Adrenal gland (tissue), 12 donors: ENCODE data around the gene CEMP1. TPM values are rescaled to one million over a fixed set of nuclear protein-coding genes. Genes with fewer than 3 reads are reported as not detected.

Experiments used
- DNase-seq, 7 donors: peaks; one replicate each; pipeline ENCODE4 v3.0.0-alpha.2; 2019 to 2020
- H3K27ac ChIP-seq, 5 donors: fragments of 200-600 bp; sonication (generic) in 4 of 5; 1 replicate in 3 of 5; 2 replicates in 2 of 5; pipeline versions ENCODE4 v1.5.1 to v1.8.0; 2016 to 2020; ENCODE audit warnings: mild to moderate bottlenecking in 1 of 5
- H3K27me3 ChIP-seq: fragments of 200-600 bp; 2 replicates; pipeline ENCODE4 v1.8.0; 2021
- H3K36me3 ChIP-seq, 2 donors: fragments of 200-600 bp; replicated peaks in 1 of 2; 1 replicate in 1 of 2; 2 replicates in 1 of 2; pipeline versions ENCODE4 v1.5.1 to v1.8.0; 2018 to 2022
- H3K4me1 ChIP-seq, 2 donors: fragments of 200-600 bp; replicated peaks in 1 of 2; 1 replicate in 1 of 2; 2 replicates in 1 of 2; pipeline versions ENCODE4 v1.5.1 to v1.8.0; 2018 to 2021
- H3K4me3 ChIP-seq, 4 donors: fragments of 200-600 bp; sonication (generic) in 3 of 4; one replicate each; pipeline ENCODE4 v1.5.1; 2016 to 2018
- H3K9me3 ChIP-seq, 3 donors: fragments of 200-600 bp; sonication (generic) in 1 of 3; replicated peaks in 1 of 3; 1 replicate in 2 of 3; 2 replicates in 1 of 3; pipeline versions ENCODE4 v1.5.1 to v1.8.0; 2016 to 2021
- CTCF ChIP-seq, 6 experiments: fragments of 450-650 bp in 4 of 6; fragments of 200-600 bp in 2 of 6; sonication (generic) in 1 of 6; IDR thresholded peaks; 1 replicate in 5 of 6; 2 replicates in 1 of 6; pipeline versions ENCODE4 v1.5.1 to v1.8.0; 2016 to 2021; ENCODE audit warnings: antibody characterized with exemption in 6 of 6, mild to moderate bottlenecking in 2 of 6, moderate library complexity in 1 of 6
- POLR2A ChIP-seq, 2 donors: fragments of 450-650 bp; IDR thresholded peaks; one replicate each; pipeline ENCODE4 v1.6.1; 2017; ENCODE audit warnings: antibody characterized with exemption in 2 of 2, mild to moderate bottlenecking in 2 of 2, moderate library complexity in 1 of 2
- WGBS, 4 donors: extraction: QIAGEN DNeasy Blood & Tissue Kit in 2 of 4; methylation state at CpG; one replicate each; pipeline versions ENCODE4 v1.1.5 to v1.1.7; 2013 to 2017; 5-methylcytosine and 5-hydroxymethylcytosine counted together
- intact Hi-C, 2 donors: fragments of 100-400 bp; cut with DNase I; formaldehyde crosslinking; loops; one replicate each; pipeline versions ENCODE4 v1.14.1 to v1.15.0; 2022 to 2023
- polyA plus RNA-seq, 3 donors: library from polyadenylated mRNA; stranded (reverse); fragments of 200-250 nt in 2 of 3; fragments of 350-450 nt in 1 of 3; fragmentation: Illumina TruSeq in 1 of 3; extraction: RNeasy Lipid Tissue Mini Kit (QIAGEN cat#74804) in 1 of 3; gene quantifications; one replicate each; pipeline ENCODE4 v1.2.3, GENCODE V29; 2013 to 2014
- total RNA-seq, 9 donors: library from RNA; depleted of rRNA in 4 of 9; stranded (reverse); fragments of >200 nt in 4 of 9; fragments of 120-200 nt in 1 of 9; fragmentation: NEBNext Ultra II Directional in 1 of 9; extraction: Animal tissue kit (Norgen Biotek cat#: 25700) in 1 of 9; gene quantifications; one replicate each; pipeline versions ENCODE4 v1.1.0 to v1.2.4, GENCODE V29; 2013 to 2023
- donor health status: healthy with polysubstance abuse.
- donor health status: Bipolar disorder and iron deficiency.
- donor health status: DM: yes; HTN: yes; CAD: no.
- donor health status: DM: no; HTN: no; CAD: no.
- donor health status: DM: no; HTN: no; CAD: no.
- donor health status: DM: yes; HTN: yes; CAD: no.

CEMP1 gene
- total and polyA plus RNA-seq, 12 donors, result 0.11 to 1.4 (median 1.3) TPM; not detected in 9

GRCh38 chr16:2519711-2520080 lies 11.5 kb downstream of the CEMP1 start:
- no peak for TF ChIP-seq CTCF (IDR thresholded peaks at IDR 0.05)
- no peak for TF ChIP-seq POLR2A (IDR thresholded peaks at IDR 0.05)
- Histone ChIP-seq H3K27ac (peak overlapping the region; percentile 25 to 99 (median 96)), H3K4me3 (peak overlapping the region in 1 of 4 donors; percentile 89), H3K36me3 (peaks cover 0 to 25% of the 10 kb centered on the region in 2 donors), H3K9me3 (no peaks in the 10 kb centered on the region), H3K27me3 (no peaks in the 10 kb centered on the region), H3K4me1 (peaks cover 49 to 61% of the 10 kb centered on the region in 2 donors)
- intact Hi-C loops, result no loop called here
- DNase-seq, result peak in 3 of 7 donors; percentile 35 to 49 (median 46)
- WGBS, 4 donors, result 32 to 44% (median 38%) methylated on average over 16 to 22 of the region's 22 CpGs

DNA sequence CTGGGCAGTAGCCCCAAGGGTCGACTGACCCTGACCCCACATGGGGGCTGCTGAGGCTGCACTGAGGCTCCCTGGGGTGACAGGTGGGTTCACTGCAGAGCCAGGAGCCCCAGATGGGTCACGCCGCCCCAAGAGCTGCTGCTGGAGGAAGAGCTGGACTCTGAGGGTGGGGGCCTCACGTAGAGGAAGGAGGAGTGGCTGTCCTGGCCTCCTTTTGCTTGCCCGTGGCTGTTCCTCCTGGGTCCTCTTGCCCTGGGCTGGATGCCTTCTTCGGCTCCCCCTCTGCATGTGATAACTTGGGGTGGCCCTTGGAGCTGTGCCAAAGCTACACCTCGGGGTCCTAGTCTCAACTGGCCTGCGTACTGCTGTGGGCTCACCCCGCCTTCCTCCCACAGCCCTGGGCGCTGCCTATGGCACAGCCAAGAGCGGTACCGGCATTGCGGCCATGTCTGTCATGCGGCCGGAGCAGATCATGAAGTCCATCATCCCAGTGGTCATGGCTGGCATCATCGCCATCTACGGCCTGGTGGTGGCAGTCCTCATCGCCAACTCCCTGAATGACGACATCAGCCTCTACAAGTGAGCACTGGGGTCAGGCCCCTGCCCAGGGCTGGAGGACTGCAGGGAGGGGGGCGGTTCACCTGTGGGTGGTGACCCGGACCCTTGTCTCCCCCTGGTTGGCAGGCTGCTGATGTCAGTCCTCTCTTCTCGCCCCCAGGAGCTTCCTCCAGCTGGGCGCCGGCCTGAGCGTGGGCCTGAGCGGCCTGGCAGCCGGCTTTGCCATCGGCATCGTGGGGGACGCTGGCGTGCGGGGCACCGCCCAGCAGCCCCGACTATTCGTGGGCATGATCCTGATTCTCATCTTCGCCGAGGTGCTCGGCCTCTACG lies 12.1 kb downstream of the CEMP1 start:
- intact Hi-C loops, result no loop called here
- peaks cover 49 to 61% of the 10 kb centered on the region in 2 donors for H3K4me1 ChIP-seq
- no peaks in the 10 kb centered on the region for H3K27me3 ChIP-seq
- 78 to 83% (median 82%) methylated on average over 25 to 39 of the region's 39 CpGs for WGBS, 4 donors
- H3K36me3 ChIP-seq, result peaks cover 0 to 18% of the 10 kb centered on the region in 2 donors
- H3K9me3 ChIP-seq, result no peaks in the 10 kb centered on the region
- peak overlapping the region in 1 of 4 donors; percentile 89 for H3K4me3 ChIP-seq
- TF ChIP-seq POLR2A (IDR thresholded peaks at IDR 0.05) (no peak), CTCF (IDR thresholded peaks at IDR 0.05) (no peak)
- peak in 2 of 7 donors; percentile 49 to 56 for DNase-seq
- H3K27ac ChIP-seq, result peak overlapping the region; percentile 25 to 99 (median 97)

DNA sequence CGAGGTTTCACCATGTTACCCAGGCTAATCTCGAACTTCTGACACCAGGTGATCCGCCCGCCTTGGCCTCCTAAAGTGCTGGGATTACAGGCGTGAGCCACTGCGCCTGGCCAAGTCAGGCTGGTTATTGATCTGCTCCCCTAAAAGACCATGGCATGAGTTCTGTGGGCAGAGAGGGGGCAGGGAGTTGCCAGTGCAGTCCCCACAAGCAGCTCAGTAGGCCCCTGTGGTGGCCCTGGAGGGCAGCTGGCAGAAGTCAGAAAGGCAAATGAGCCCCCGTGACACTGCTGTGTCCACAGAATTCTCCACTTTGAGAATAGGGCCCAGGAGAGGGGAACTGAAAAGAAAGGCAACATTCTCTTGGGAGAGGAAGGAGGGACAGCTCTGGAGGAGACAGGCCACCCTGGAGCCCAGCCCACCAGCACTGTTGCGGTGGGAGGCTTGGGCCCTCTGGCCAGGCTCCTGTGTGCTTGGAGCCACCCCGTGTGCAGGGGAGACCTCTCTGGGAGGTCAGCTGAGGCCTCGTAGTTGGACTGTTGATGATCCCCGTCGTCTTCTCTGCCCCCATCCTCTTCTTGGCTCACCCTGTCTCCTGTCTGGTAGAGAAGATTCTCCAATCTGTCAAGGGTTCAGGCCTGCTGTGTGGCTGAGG lies 13.1 kb downstream of the CEMP1 start:
- peak in 1 of 7 donors; percentile 25 for DNase-seq
- no peaks in the 10 kb centered on the region for H3K27me3 ChIP-seq
- 73 to 80% (median 74%) methylated on average over 8 to 12 of the region's 12 CpGs for WGBS, 4 donors
- H3K4me3 ChIP-seq, result no peak overlapping the region
- H3K4me1 ChIP-seq, result peaks cover 49 to 64% of the 10 kb centered on the region in 2 donors
- no peak for TF ChIP-seq CTCF (IDR thresholded peaks at IDR 0.05)
- TF ChIP-seq POLR2A (IDR thresholded peaks at IDR 0.05), result no peak
- H3K36me3 ChIP-seq, result peaks cover 0 to 9% of the 10 kb centered on the region in 2 donors
- intact Hi-C loops, result no loop called here
- no peaks in the 10 kb centered on the region for H3K9me3 ChIP-seq
- peak overlapping the region in 4 of 5 donors; percentile 96 to 99 (median 98) for H3K27ac ChIP-seq
